OCI-LY3 (cell line): ENCODE results near the gene UBA1.
A peak's percentile ranks its signal among the peaks of the same experiment; 100 is the strongest.

Experiments
- H2AFZ ChIP-seq: fragments of 200-600, 300-600 bp; shearing (Covaris generic); 2 replicates; pipeline ENCODE4 v1.6.0; 2014; ENCODE audit warnings: antibody characterized with exemption, low read depth, low read length
- H3K27ac ChIP-seq: fragments of 200-600, 300-600 bp; sonication (generic); 2 replicates; pipeline ENCODE4 v1.5.1; 2014; ENCODE audit warnings: mild to moderate bottlenecking, low read length, moderate library complexity, mixed read lengths
- H3K27me3 ChIP-seq: fragments of 200-600, 300-600 bp; sonication (generic); 2 replicates; pipeline ENCODE4 v1.6.1; 2014; ENCODE audit warnings: low read depth, low read length, mixed read lengths
- H3K36me3 ChIP-seq: fragments of 200-600, 300-600 bp; sonication (generic); replicated peaks from 2 replicates; pipeline ENCODE3; 2014; ENCODE audit warnings: low read depth, low read length, mixed read lengths
- H3K4me1 ChIP-seq: fragments of 300-600, 200-600 bp; sonication (generic); 2 replicates; pipeline ENCODE4 v1.6.1; 2014; ENCODE audit warnings: low read length, mixed read lengths
- H3K4me2 ChIP-seq: fragments of 200-600, 300-600 bp; sonication (generic); 2 replicates; pipeline ENCODE4 v1.6.1; 2014; ENCODE audit warnings: low read length, mixed read lengths
- H3K4me3 ChIP-seq: fragments of 300-600, 200-600 bp; sonication (generic); 2 replicates; pipeline ENCODE4 v1.5.1; 2014; ENCODE audit warnings: antibody characterized with exemption, mild to moderate bottlenecking, low read length, moderate library complexity
- H3K79me2 ChIP-seq: fragments of 300-600, 200-600 bp; shearing (Covaris generic); 2 replicates; pipeline ENCODE4 v1.6.1; 2014; ENCODE audit warnings: mild to moderate bottlenecking, low read length, mixed read lengths
- H3K9ac ChIP-seq: fragments of 300-600, 200-600 bp; shearing (Covaris generic); 2 replicates; pipeline ENCODE4 v1.6.0; 2014; ENCODE audit warnings: mild to moderate bottlenecking, low read length, moderate library complexity
- H3K9me3 ChIP-seq: fragments of 200-600, 300-600 bp; shearing (Covaris generic); 2 replicates; pipeline ENCODE4 v1.6.1; 2014; ENCODE audit warnings: low read length, mixed read lengths; ENCODE audit not compliant: insufficient read depth
- H4K20me1 ChIP-seq: fragments of 200-600, 300-600 bp; sonication (generic); 2 replicates; pipeline ENCODE4 v1.6.1; 2016; ENCODE audit warnings: low read length, mixed read lengths; ENCODE audit not compliant: insufficient read depth
- EZH2phosphoT487 ChIP-seq: fragments of 200-600 bp; shearing (Covaris generic); IDR thresholded peaks from 2 replicates; pipeline ENCODE4 v1.6.1; 2018; ENCODE audit warnings: antibody characterized with exemption, mixed run types, low read depth
- TF ChIP-seq, protein P1 (sequence below): fragments of 200-600, 300-600 bp; sonication (generic); IDR thresholded peaks from 2 replicates; pipeline ENCODE4 v1.5.1; 2014; ENCODE audit warnings: antibody characterized with exemption, low read length, low read depth

The UBA1 gene

DNA sequence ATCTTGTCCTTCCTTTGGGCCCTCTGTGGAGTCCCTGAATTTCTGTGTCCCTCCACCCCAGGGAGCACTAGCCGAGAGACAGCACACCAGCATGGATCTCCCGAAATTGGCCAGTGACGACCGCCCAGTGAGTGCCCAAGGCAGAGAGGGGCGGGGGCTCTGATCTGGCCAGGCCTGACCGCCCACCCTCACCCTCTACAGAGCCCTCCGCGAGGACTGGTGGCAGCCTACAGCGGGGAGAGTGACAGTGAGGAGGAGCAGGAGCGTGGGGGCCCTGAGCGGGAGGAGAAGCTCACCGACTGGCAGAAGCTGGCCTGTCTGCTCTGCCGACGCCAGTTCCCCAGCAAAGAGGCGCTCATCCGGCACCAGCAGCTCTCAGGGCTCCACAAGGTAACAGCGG, 8.4 kb upstream of the UBA1 start:
- H3K27ac ChIP-seq = no peak overlapping the region
- no peaks in the 10 kb centered on the region for H3K9me3 ChIP-seq
- H3K79me2 ChIP-seq = no peaks in the 10 kb centered on the region
- no peak overlapping the region for H3K4me3 ChIP-seq
- peaks cover 16% of the 10 kb centered on the region for H3K36me3 ChIP-seq
- TF ChIP-seq EZH2phosphoT487 = no peak
- TF ChIP-seq, protein P1, sequence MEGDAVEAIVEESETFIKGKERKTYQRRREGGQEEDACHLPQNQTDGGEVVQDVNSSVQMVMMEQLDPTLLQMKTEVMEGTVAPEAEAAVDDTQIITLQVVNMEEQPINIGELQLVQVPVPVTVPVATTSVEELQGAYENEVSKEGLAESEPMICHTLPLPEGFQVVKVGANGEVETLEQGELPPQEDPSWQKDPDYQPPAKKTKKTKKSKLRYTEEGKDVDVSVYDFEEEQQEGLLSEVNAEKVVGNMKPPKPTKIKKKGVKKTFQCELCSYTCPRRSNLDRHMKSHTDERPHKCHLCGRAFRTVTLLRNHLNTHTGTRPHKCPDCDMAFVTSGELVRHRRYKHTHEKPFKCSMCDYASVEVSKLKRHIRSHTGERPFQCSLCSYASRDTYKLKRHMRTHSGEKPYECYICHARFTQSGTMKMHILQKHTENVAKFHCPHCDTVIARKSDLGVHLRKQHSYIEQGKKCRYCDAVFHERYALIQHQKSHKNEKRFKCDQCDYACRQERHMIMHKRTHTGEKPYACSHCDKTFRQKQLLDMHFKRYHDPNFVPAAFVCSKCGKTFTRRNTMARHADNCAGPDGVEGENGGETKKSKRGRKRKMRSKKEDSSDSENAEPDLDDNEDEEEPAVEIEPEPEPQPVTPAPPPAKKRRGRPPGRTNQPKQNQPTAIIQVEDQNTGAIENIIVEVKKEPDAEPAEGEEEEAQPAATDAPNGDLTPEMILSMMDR = no peak
- no peak overlapping the region for H3K9ac ChIP-seq
- H3K4me1 ChIP-seq = peaks cover 3% of the 10 kb centered on the region; the same call in 1 of the 2 replicates
- no peak overlapping the region for H3K4me2 ChIP-seq
- no peak overlapping the region for H2AFZ ChIP-seq
- no peaks in the 10 kb centered on the region for H4K20me1 ChIP-seq
- H3K27me3 ChIP-seq = no peaks in the 10 kb centered on the region

DNA sequence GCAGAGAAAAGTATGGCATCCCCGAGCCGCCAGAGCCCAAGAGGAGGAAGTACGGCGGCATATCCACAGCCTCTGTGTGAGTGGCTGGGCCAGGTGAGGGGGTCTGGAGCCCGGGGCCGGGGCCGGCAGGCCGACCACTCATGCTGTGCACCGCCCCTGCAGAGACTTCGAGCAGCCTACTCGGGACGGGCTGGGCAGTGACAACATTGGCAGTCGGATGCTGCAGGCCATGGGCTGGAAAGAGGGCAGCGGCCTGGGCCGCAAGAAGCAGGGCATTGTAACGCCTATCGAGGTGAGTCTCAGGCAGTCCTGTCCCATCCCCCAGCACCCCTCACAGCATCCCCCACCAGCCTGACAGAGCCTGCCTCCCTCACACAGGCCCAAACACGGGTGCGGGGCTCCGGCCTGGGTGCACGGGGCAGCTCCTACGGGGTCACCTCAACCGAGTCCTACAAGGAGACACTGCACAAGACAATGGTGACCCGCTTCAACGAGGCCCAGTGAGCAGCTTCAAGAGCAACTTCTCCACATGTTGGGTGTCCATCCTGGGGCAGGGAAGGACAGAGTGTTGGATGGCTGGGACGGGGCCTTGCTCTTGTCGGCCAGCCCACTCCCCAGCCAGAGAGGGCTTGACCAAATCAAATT, 7.4 kb upstream of the UBA1 start:
- H3K4me2 ChIP-seq = no peak overlapping the region
- peaks cover 6% of the 10 kb centered on the region for H3K79me2 ChIP-seq
- H3K9me3 ChIP-seq = no peaks in the 10 kb centered on the region
- no peak for TF ChIP-seq EZH2phosphoT487
- TF ChIP-seq, protein P1 = no peak
- peaks cover 5% of the 10 kb centered on the region; the same call in 1 of the 2 replicates for H3K4me1 ChIP-seq
- no peak overlapping the region for H2AFZ ChIP-seq
- H3K36me3 ChIP-seq = peaks cover 16% of the 10 kb centered on the region
- H3K27me3 ChIP-seq = no peaks in the 10 kb centered on the region
- H4K20me1 ChIP-seq = no peaks in the 10 kb centered on the region
- H3K9ac ChIP-seq = no peak overlapping the region
- H3K4me3 ChIP-seq = no peak overlapping the region
- no peak overlapping the region for H3K27ac ChIP-seq

DNA sequence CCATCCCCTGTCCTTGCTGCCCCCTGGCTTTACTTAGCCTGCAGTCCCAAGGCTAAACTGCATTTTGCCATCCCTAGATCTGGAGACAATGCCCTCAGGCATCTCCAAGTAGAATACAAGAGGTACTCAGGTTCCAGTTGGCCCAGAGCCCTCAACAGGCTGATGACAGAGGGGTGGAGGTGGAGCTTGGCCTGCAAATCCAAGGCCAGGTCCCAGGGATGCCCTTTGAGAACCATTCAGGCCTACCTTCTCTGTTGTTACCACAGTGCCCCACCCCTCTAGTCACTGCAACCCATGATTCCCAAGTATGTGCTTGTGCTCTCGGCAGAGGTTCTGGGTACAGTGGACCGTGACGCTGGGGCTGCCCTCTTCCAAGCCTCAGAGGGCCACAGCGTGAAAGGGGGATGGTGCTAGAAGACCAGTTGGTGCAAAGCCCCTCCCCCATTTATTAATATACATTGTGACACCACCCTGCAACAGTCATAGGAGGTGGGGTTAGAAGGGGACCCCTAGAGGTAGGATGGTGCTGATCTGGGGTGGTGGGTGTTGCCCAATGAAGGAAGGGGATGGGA, 6.4 kb upstream of the UBA1 start:
- Histone ChIP-seq H3K9me3 (no peaks in the 10 kb centered on the region), H3K9ac (no peak overlapping the region), H3K27ac (no peak overlapping the region), H3K4me2 (no peak overlapping the region), H4K20me1 (no peaks in the 10 kb centered on the region), H3K4me1 (peaks cover 5% of the 10 kb centered on the region; the same call in 1 of the 2 replicates), H3K27me3 (no peaks in the 10 kb centered on the region), H3K79me2 (peaks cover 15% of the 10 kb centered on the region), H2AFZ (no peak overlapping the region), H3K4me3 (no peak overlapping the region), H3K36me3 (peaks cover 17% of the 10 kb centered on the region)
- TF ChIP-seq, protein P1 = no peak
- TF ChIP-seq EZH2phosphoT487 = no peak

DNA sequence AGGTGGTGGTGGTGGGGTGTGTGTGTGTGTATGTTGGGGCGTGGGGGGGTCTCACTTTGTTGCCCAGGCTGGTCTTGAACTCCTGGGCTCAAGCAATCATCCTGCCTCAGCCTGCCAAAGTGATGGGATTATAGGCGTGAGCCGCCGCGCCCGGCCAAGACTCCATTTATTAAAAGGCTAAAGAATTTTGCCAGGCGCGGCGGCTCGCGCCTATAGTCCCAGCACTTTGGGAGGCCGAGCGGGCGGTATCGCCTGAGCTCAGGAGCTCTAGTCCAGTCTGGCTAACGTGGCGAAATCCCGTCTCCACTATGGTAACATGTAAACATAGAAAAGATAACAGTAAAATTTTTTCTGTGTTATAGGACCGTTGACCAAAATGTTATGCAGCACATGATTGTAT, 3.7 kb upstream of the UBA1 start:
- H3K9ac ChIP-seq = no peak overlapping the region
- peaks cover 19% of the 10 kb centered on the region for H3K4me1 ChIP-seq
- no peaks in the 10 kb centered on the region for H3K27me3 ChIP-seq
- H3K4me2 ChIP-seq = peak overlapping the region; percentile 67
- peaks cover 25% of the 10 kb centered on the region for H3K36me3 ChIP-seq
- H2AFZ ChIP-seq = no peak overlapping the region
- no peak overlapping the region for H3K27ac ChIP-seq
- TF ChIP-seq, protein P1 = no peak
- no peak for TF ChIP-seq EZH2phosphoT487
- H3K79me2 ChIP-seq = peaks cover 42% of the 10 kb centered on the region
- H3K9me3 ChIP-seq = no peaks in the 10 kb centered on the region
- H3K4me3 ChIP-seq = peak overlapping the region; percentile 97
- peaks cover 15% of the 10 kb centered on the region for H4K20me1 ChIP-seq
